Choroid plexus epithelial cell (primary cell): Measurements from ENCODE around the gene EPS8L1.
"Not testable (repeated sequence)": the region's sequence is repeated elsewhere in the genome, so short reads cannot be mapped to it uniquely, and the experiment has no call there.

Experiments
- DNase-seq: peaks from one replicate; pipeline ENCODE4 v3.0.0-alpha.2; 2010; ENCODE audit warnings: low read depth
- H3K4me3 ChIP-seq: 2 replicates; pipeline ENCODE4 v1.5.1; 2011; ENCODE audit warnings: low read depth, mild to moderate bottlenecking, control low read depth, low read length, moderate library complexity
- CTCF ChIP-seq: conservative IDR thresholded peaks from 2 replicates; pipeline ENCODE4 v1.5.1; 2011; ENCODE audit warnings: low read depth, mild to moderate bottlenecking, control low read depth, inconsistent platforms, low read length, moderate library complexity

The EPS8L1 gene

GRCh38 chr19:55075371-55075998, at the start of gene EPS8L1:
Gene EPS8L1, plus strand, starts transcription at chr19:55075869. Its CDS starts 576 bp downstream, at chr19:55076445.
- no peak for DNase-seq

GRCh38 chr19:55027140-55027471, 48.6 kb upstream of the EPS8L1 start:
- H3K4me3 ChIP-seq, DNase-seq: not testable (repeated sequence)

More at GRCh38 chr19:55075371-55075998, at the start of gene EPS8L1:
- TF ChIP-seq CTCF = no peak
- H3K4me3 ChIP-seq = no peak within 1 kb of the TSS

GRCh38 chr19:55027472-55028337, 48.0 kb upstream of the EPS8L1 start:
- TF ChIP-seq CTCF = no peak
- peak; percentile 4 for DNase-seq

GRCh38 chr19:55028757-55029156, 46.9 kb upstream of the EPS8L1 start:
- no peak for TF ChIP-seq CTCF
- no peak for DNase-seq

More at GRCh38 chr19:55027472-55028337, 48.0 kb upstream of the EPS8L1 start:
- H3K4me3 ChIP-seq = no peak overlapping the region

GRCh38 chr19:55031178-55031577, 44.5 kb upstream of the EPS8L1 start:
- DNase-seq = no peak
- H3K4me3 ChIP-seq = no peak overlapping the region
- no peak for TF ChIP-seq CTCF

More at GRCh38 chr19:55028757-55029156, 46.9 kb upstream of the EPS8L1 start:
- H3K4me3 ChIP-seq = no peak overlapping the region

- H3K4me3 ChIP-seq = no peak overlapping the region
- TF ChIP-seq CTCF = no peak
- no peak for DNase-seq
These were observed 43.4 kb upstream of the EPS8L1 start for GRCh38 chr19:55032170-55032800.

- not testable (repeated sequence) for H3K4me3 ChIP-seq, DNase-seq
These were observed 42.6 kb upstream of the EPS8L1 start for GRCh38 chr19:55032976-55033643.
